Measurements from ENCODE around the gene NME7.

Gene NME7

GRCh38 chr1:169105087-169105433 lies 262.5 kb downstream of the NME7 start:
- peak; percentile 62 for DNase-seq

- DNase-seq = no peak
Measured at GRCh38 chr1:169103480-169103893, 264.1 kb downstream of the NME7 start.

- no peak for DNase-seq
Measured at GRCh38 chr1:169103002-169103401, 264.6 kb downstream of the NME7 start.

GRCh38 chr1:169102567-169102966 lies 265.0 kb downstream of the NME7 start:
- peak; percentile 48 for DNase-seq

- no peak for DNase-seq
Measured at GRCh38 chr1:169100651-169101088, 266.9 kb downstream of the NME7 start.

- DNase-seq = no peak
Measured at GRCh38 chr1:169100208-169100607, 267.4 kb downstream of the NME7 start.

- no peak for DNase-seq
Measured at GRCh38 chr1:169099561-169099960, 268.0 kb downstream of the NME7 start.

- no peak for DNase-seq
Measured at GRCh38 chr1:169098380-169098779, 269.2 kb downstream of the NME7 start.

GRCh38 chr1:169094897-169095569 lies 272.6 kb downstream of the NME7 start:
- no peak for DNase-seq

- no peak for DNase-seq
Measured at GRCh38 chr1:169092399-169092798, 275.2 kb downstream of the NME7 start.

GRCh38 chr1:169091480-169091941 lies 276.1 kb downstream of the NME7 start:
- peak; percentile 32 for DNase-seq

GRCh38 chr1:169090900-169091311 lies 276.7 kb downstream of the NME7 start:
- peak; percentile 47 for DNase-seq

GRCh38 chr1:169090308-169090899 lies 277.2 kb downstream of the NME7 start:
- peak; percentile 47 for DNase-seq

GRCh38 chr1:169089776-169090175 lies 277.8 kb downstream of the NME7 start:
- peak; percentile 72 for DNase-seq

GRCh38 chr1:169087876-169088275 lies 279.7 kb downstream of the NME7 start:
- no peak for DNase-seq

- DNase-seq = peak; percentile 55
Measured at GRCh38 chr1:169086603-169087455, 280.8 kb downstream of the NME7 start.

- DNase-seq = no peak
Measured at GRCh38 chr1:169085911-169086310, 281.7 kb downstream of the NME7 start.
